Frontal cortex (tissue), 4 donors: Measurements from ENCODE around the gene PNN. TPM values are rescaled to one million over a fixed set of nuclear protein-coding genes. Genes with fewer than 3 reads are reported as not detected.
"Not testable (repeated sequence)": the region's sequence is repeated elsewhere in the genome, so short reads cannot be mapped to it uniquely, and the experiment has no call there.

ENCODE experiments used
- DNase-seq, 2 donors: peaks; one replicate each; pipeline ENCODE4 v3.0.0; 2012; ENCODE audit warnings: low spot score in 2 of 2
- FAIRE-seq: peaks from 2 replicates; lab custom pipeline; 2012; peaks lifted over from hg19 to GRCh38; lab: Jason Lieb, UNC
- total RNA-seq: library from RNA; depleted of rRNA; stranded (reverse); fragments of >200 nt; gene quantifications from one replicate; pipeline ENCODE4 v1.2.3, GENCODE V29; 2014
- donor health status: control.
- donor health status: control.
- donor health status: control.

The PNN gene
- total RNA-seq, 1 donor from 2014 or later = 39.1 TPM

DNA sequence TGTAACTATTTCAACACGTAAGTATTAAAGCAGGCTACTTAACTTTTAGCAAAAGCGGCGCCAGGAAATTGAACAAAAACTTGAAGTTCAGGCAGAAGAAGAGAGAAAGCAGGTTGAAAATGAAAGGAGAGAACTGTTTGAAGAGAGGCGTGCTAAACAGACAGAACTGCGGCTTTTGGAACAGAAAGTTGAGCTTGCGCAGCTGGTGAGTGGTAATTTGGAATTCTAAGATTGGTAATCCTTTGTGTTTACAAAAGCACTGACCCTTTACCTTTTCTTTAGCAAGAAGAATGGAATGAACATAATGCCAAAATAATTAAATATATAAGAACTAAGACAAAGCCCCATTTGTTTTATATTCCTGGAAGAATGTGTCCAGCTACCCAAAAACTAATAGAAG lies 4.0 kb downstream of the PNN start:
- DNase-seq (no peak), FAIRE-seq (no peak)

DNA sequence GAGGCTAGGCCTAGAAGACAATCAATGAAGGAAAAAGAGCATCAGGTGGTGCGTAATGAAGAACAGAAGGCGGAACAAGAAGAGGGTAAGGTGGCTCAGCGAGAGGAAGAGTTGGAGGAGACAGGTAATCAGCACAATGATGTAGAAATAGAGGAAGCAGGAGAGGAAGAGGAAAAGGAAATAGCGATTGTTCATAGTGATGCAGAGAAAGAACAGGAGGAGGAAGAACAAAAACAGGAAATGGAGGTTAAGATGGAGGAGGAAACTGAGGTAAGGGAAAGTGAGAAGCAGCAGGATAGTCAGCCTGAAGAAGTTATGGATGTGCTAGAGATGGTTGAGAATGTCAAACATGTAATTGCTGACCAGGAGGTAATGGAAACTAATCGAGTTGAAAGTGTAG lies 5.5 kb downstream of the PNN start:
- FAIRE-seq (no peak), DNase-seq (no peak)

DNA sequence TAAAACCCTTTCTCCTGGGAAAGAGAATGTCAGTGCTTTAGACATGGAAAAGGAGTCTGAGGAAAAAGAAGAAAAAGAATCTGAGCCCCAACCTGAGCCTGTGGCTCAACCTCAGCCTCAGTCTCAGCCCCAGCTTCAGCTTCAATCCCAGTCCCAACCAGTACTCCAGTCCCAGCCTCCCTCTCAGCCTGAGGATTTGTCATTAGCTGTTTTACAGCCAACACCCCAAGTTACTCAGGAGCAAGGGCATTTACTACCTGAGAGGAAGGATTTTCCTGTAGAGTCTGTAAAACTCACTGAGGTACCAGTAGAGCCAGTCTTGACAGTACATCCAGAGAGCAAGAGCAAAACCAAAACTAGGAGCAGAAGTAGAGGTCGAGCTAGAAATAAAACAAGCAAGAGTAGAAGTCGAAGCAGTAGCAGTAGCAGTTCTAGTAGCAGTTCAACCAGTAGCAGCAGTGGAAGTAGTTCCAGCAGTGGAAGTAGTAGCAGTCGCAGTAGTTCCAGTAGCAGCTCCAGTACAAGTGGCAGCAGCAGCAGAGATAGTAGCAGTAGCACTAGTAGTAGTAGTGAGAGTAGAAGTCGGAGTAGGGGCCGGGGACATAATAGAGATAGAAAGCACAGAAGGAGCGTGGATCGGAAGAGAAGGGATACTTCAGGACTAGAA lies 6.1 kb downstream of the PNN start:
- FAIRE-seq = no peak
- no peak for DNase-seq

DNA sequence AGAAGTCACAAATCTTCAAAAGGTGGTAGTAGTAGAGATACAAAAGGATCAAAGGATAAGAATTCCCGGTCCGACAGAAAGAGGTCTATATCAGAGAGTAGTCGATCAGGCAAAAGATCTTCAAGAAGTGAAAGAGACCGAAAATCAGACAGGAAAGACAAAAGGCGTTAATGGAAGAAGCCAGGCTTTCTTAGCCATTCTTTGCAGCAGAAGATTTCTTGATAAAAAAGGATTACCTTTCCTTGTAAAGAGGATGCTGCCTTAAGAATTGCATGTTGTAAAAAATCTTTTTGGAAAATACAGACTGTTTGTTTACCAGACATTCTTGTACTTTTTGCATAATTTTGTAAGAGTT lies 6.6 kb downstream of the PNN start:
- FAIRE-seq = no peak
- DNase-seq = no peak

DNA sequence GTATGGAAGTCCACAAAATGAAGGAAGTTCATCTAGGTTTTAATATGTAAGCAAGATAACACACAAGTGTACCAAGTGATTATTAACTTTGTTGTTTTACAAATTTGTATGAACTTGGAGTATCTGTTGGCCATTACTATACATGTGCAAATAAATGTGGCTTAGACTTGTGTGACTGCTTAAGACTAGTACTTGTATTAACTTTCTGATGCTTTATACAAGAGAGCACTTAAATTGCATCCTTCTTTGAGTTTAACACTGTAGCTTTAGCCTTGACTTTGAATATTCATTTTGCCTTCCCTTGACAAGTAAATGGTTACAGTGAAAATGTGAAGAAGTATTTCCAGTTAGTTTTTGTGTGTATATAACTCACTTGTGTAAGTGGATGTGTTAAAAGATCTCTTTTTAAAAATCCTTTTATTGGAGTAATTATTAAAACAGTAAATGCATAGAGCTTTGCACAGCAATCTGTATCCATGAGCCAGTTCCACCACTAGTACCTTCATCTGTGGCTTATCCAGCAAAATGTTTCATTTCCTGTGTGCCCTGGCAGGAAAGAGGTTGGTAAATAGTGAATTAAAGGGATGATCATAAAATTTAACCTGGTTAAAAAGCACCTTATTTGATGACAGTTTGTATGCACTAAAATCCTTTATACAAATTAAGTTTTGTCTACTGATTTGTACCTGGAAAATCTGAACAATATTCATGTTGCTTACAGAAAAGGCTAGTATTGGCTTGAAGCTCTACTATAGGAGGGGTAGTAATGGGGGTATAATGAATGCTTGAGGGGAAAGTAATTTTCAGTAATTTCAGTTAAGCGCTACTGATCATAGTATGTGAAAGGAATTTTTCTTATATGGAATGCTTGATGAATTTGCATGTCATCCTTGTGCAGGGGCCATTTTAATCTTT lies 8.0 kb downstream of the PNN start:
- DNase-seq (no peak), FAIRE-seq (no peak)

DNA sequence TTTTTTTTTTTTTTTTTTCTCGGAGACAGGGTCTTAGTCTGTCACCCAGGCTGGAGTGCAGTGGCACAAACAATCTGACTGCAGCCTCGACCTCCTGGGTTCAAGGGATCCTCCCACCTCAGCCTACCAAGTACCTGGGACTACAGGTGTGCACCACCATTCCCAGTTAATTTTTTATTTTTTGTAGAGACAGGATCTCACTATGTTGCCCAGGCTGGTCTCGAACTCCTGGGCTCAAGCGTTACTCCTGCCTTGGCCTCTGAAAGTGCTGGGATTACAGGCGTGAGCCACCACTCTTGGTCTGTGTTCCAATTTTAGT lies 8.6 kb downstream of the PNN start:
- FAIRE-seq, DNase-seq: not testable (repeated sequence)

DNA sequence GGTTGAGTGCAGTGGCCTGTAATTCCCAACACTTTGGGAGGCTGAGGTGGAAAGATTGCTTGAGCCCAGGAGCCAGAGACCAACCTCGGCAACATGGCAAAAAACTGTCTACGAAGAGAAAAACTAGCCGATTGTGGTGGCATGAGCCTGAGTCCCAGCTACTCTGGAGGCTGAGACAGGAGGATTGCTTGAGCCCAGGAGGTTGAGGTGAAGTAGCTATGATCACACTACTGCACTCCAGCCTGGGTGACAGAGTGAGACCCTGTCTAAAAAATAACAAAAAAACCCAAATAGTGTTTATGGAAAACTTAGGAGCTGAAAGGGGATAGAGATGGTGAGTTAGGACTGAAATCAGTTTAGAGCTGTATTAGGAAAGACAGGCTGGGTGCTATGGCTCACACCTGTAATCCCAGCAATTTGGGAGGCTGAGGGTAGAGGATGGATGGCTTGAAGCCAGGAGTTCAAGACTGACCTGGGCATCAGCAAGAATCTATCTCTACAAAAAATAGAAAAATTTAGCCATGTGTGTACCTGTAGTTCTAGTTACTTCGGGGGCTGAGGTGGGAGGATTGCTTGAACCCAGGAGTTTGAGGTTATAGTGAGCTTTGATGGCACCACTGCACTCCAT lies 9.7 kb downstream of the PNN start:
- FAIRE-seq = no peak
- no peak for DNase-seq

DNA sequence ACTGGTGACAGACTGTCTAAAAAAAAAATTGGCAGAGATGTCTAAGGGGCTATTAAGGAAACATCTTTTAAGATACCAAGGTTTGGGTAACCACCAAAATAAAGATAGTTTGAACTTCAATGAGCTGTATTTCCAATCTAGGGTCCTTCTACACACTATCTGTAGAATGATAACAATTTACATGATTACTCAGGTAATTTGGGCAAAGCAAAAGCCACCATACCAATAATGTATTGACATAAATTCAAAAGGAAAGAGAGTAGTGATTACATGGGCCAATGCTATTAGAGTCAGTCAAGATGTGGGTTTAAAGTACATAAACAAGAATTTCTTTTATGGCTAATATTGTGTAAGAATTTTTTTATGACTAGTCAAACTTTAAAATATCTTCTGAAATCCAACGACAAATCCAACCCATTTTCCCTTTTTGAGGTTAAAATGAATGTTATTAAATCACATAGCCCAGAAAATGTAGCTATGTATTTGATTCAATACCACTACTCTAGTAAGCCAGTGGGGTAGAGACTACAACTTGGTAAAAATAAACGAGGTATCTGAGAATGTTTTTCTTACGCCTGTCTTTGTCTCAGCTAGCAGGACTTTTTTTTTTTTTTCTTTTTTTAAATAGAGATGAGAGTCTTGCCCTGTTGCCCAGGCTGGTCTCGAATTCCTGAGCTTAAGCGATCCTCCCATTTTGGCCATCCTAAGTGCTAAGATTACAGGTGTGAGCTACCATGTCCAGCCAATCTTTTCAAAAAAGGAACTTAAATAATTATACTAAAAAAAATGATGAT lies 10.4 kb downstream of the PNN start:
- FAIRE-seq = no peak
- no peak for DNase-seq

DNA sequence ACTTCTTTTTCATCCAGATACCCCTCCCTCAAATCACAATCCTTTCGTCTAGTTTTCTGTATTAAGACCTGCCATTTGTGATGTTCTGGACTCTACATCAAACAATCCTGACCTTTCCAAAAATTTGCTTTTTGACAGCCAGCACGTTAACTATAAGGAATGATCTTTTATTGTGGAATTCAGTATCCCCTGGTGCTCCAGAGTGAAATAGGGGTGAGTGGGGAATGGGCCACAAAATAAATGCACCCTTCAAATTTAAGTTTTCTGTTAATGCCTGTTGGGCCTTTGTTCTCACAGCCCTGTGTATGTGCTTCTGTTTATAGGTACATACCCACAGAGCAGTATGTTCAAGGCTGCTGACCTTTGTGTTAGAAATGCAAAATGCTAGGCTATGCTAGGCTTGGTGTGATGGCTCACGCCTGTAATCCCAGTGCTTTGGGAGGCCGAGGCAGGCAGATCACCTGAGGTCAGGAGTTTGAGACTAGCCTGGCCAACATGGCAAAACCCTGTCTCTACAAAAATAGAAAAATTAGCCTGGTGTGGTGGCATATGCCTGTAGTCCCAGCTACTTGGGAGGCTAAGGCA lies 12.0 kb downstream of the PNN start:
- FAIRE-seq (no peak), DNase-seq (no peak)

DNA sequence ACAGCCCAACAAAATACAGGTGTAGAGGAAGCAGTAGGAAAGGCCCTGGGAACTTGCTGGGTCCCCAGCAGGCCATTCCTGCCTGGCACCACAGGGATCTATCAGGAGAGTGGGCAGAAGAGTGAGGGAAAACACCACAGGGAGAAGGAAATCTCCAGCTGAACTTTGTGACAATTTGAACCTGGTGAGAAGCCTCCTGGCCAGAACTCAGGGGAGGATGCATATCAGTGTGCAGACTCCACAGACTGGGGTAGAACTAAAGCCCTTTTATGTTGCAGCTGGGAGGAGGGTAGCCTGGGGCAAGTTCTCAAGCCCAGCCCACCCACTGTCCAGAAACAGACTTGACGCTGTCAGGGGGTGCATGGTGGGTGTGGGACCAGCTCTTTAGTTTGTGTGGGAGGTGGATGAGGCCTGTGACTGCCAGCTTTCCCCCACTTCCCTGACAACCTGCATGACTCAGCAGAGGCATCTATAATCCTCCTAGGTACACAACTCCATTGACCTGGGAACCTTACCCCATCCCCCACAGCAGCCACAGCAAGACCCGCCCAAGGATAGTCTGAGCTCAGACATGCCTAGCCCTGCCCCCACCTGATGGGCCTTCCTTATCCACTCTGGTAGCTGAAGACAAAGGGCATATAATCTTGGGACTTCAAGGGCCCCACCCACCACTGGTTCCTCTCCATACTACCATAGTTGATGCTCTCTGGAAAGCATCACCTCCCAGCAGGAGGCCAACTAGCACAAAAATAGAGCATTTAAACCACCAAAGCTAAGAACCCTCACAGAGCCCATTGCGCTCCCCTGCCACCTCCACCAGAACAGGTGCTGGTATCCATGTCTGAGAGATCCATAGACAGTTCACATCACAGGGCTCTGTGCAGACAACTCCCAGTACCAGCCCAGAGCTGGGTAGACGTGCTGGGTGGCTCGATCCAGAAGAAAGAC lies 28.9 kb downstream of the PNN start:
- FAIRE-seq (no peak), DNase-seq (no peak)

DNA sequence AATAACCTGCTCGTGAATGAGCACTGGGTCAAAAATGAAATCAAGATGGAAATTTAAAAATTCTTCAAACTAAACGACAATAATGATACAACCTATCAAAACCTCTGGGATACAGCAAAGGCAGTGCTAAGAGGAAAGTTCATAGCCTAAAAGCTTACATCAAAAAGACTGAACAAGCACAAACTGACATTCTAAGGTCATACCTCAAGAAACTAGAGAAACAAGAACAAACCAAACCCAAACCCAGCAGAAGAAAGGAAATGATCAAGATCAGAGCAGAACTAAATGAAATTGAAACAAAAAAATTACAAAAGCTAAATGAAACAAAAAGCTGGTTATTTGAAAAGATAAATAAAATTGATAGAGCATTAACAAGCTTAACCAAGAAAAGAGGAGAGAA lies 32.4 kb downstream of the PNN start:
- not testable (repeated sequence) for DNase-seq, FAIRE-seq

DNA sequence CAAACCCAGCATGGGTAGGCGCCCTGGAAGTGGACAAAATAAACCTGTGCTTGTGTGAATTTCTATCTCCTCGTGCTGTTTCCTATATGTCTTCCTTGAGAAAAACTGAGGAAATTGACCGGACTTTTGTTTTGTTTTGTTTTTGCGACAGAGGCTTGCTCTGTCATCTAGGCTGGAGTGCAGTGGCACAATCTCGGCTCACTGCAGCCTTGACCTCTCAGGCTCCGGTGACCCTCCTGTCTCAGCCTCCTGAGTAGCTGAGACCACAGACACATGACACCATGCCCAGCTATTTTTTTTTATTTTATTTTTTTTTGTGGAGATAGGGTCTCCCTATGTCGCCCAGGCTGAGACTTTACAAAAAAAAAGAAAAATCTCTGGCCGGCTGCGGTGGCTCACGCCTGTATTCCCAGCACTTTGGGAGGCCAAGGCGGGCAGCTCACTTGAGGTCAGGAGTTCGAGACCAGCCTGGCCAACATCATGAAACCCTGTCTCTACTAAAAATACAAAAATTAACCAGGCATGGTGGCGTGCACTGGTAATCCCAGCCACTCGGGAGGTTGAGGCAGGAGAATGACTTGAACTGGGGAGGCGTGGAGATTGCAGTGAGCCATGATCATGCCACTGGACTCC lies 36.2 kb downstream of the PNN start:
- FAIRE-seq = no peak
- no peak for DNase-seq

DNA sequence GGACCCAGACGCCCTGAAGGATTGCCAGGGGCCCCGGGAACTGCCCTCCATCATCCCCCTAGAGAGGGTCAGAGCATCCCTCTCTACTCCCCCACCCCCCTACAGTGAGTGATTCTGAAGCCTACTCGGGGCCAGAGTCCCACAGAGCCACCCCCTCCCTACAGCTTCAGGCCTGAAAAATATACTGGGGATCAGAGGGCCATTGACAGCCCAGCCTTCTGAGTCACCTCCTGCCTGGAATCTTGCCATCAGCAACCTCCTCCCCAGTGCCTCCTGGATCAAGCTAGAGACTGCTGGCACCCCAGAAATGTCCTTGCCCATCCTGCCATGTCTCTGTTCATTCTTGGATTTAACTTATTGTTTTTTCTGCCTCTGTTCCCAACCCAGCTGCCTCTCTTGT lies 37.0 kb downstream of the PNN start:
- no peak for DNase-seq
- no peak for FAIRE-seq

DNA sequence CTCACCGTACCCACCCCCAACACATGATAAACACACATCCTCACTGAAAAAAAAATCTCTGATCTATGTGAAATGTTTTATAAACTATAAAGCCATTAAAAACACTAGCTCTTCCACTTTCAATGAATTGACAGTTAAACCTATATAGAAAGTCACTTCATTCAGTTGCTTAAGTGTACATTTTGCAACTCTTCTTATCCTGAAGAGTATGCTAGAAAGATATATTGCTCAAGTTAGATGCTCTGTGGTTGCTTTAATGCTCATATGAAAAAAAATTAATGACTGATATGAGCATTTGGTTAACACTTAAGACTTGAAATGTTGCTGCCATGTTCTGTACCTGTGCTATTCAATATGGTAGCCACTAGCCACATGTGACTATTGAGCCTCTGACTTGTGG lies 37.6 kb downstream of the PNN start:
- FAIRE-seq (no peak), DNase-seq (no peak)

DNA sequence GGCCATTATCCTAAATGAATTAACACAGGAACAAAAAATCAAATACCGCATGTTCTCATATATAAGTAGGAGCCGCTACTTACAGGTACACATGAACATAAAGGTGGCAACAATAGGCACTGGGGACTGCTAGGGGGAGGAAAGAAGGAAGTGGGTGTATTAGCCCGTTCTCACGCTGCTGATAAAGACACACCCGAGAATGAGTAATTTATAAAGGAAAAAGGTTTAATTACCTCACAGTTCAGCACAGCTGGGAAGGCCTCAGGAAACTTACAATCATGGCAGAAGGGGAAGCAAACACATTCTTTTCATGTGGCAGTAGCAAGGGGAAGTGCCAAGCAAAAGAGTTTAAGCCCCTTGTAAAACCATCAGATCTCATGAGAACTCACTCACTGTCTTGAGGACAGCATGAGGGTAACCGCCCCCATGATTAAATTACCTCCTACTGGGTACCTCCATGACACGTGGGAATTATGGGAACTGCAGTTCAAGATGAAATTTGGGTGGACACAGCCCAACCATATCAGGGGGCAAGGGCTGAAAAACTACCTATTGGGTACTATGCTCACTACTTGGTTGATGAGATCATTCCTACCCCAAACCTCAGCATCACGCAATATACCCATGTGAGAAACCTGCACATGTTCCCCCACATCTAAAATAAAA lies 42.3 kb downstream of the PNN start:
- no peak for DNase-seq
- no peak for FAIRE-seq

DNA sequence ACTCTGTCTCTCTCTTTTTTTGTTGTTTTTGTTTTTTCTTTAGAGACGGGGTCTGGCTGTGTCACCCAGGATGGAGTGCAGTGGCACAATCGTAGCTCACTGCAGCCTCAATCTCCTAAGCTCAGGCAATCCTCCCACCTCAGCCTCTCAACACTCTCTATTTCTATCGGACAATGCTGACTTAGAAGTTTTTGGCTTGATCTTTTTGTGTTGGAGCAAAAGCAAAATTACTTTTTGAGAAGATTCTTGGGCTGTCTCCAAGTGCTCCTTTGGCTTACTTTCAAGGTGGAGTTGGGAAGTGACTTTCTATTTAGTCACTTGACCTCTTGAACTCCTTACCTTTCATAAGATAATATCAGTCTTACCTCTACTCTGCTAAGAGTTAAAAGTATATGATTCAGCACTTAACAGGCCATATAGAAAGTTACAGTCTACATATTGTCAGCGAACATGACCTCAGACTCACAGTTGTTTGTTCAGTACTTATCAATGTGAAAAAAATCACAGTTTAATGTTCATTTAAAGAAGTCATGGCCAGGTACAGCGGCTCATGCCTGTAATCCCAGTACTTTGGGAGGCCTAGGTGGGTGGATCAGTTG lies 43.2 kb downstream of the PNN start:
- DNase-seq (no peak), FAIRE-seq (no peak)

DNA sequence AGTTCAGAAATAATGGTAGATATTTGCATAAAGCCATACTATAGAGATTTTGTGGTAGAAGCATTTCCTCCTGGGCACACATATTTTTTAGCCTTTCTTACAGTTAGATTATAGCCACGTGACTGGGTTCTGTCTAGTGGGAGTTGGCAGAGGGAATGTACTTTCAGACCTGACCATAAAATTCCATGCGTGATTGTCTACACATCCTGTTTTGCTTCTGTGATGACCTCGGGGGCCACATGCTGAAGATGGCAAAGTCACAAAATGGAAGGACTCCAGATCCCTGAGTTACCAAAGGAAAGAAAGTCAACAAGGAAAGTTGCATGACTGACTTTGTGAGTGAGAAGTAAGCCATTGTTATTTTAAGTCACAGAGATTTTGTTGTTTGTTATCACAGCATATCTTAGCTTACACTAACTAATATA lies 44.0 kb downstream of the PNN start:
- DNase-seq (no peak), FAIRE-seq (no peak)

DNA sequence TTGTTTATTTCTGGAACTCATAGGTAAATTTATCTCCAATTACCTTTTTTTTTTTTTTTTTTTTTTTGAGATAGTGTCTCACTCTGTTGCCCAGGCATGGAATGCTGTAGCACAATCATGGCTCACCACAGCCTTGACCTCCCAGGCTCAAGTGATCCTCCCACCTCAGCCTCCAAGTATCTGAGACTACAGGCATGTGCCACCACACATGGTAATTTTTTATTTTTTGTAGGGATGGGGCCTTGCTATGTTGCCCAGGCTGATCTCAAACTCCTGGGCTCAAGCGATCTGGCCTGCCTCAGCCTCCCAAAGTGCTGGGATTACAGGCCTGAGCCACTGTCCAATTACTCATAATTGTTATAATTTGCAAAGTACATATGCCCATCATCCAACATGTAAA lies 45.4 kb downstream of the PNN start:
- FAIRE-seq, DNase-seq: not testable (repeated sequence)
